ENCODE data around the gene ILKAP.

DNA sequence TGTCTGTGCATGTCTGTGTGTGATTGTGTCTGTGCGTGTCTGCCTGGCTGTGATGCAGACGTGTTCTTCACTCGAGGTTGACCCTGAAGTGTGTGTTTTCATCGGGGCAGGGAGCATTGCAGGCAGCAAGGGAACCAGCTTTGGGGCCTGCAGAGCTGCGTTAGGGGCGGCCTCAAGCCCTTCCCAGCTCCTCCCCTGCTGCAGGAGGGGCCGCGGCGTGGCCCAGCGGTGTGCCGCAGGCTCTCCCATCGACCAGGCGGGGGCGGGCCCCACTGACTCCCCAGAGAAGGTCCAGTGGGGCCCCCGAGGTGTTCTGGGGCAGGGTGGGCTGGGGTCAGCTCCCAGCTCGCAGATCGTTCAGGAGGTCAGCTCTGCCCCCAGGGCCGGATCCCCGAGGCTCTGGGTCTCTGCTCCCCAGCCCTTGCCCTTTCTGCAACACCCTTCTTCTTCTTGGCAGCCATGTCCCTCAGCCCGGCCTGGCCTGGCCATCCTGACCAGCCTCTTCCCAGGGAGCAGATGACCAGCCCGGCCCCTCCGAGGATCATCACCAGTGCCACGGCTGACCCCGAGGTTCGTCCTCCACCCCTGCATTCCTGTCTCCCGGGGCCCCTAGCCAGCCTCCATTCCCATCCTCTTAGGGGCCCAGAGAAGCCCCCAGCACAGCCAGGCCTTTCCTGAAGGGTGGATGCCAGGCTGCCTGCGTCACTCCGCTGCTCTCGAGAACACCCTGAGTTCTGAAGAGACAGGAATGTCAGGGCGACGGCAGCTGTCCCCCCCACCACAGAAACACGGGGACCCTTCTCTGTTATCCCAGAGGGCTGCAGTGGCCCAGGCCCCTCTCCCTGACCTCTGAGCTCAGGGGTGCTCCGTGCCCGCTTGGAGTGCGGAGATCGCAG is 76.1 kb downstream of the ILKAP start:
- TF ChIP-seq POLR2AphosphoS5 (IDR thresholded peaks at IDR 0.05) (no peak), MXI1 (conservative IDR thresholded peaks at IDR 0.05; ENCODE audit: poor library complexity, severe bottlenecking) (no peak), EP300 (conservative IDR thresholded peaks at IDR 0.05; ENCODE audit: poor library complexity, severe bottlenecking) (no peak), EZH2 (IDR thresholded peaks at IDR 0.05; ENCODE audit: borderline replicate concordance, insufficient read depth, low read length, poor library complexity, severe bottlenecking) (no peak), RAD21 (conservative IDR thresholded peaks at IDR 0.05) (no peak)
- TF ChIP-seq, protein P1, sequence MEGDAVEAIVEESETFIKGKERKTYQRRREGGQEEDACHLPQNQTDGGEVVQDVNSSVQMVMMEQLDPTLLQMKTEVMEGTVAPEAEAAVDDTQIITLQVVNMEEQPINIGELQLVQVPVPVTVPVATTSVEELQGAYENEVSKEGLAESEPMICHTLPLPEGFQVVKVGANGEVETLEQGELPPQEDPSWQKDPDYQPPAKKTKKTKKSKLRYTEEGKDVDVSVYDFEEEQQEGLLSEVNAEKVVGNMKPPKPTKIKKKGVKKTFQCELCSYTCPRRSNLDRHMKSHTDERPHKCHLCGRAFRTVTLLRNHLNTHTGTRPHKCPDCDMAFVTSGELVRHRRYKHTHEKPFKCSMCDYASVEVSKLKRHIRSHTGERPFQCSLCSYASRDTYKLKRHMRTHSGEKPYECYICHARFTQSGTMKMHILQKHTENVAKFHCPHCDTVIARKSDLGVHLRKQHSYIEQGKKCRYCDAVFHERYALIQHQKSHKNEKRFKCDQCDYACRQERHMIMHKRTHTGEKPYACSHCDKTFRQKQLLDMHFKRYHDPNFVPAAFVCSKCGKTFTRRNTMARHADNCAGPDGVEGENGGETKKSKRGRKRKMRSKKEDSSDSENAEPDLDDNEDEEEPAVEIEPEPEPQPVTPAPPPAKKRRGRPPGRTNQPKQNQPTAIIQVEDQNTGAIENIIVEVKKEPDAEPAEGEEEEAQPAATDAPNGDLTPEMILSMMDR (IDR thresholded peaks at IDR 0.05; ENCODE audit: poor library complexity, severe bottlenecking): no peak
